Calu3 (cell line): ENCODE results near the gene PSD4. TPM values are rescaled to one million over a fixed set of nuclear protein-coding genes. Genes with fewer than 3 reads are reported as not detected.

Experiments
- BruUV-seq: library from RNA; stranded (reverse); fragments of 400-500 nt; replicated peaks from 2 replicates; lab custom pipeline; 2021; lab: Mats Ljungman, UMichigan
- CTCF ChIA-PET: fragments of 300-600 bp; sonication (Branson Sonifier 250); formaldehyde crosslinking; loops from one replicate; lab custom pipeline; 2022; ENCODE audit warnings: antibody characterized with exemption; lab: Charles Lee
- DNase-seq: peaks from one replicate; pipeline ENCODE4 v3.0.0; 2022
- H3K27ac Mint-ChIP-seq: one replicate; pipeline ENCODE4 v1.8.0; 2022; ENCODE audit warnings: mixed read lengths; ENCODE audit not compliant: unreplicated experiment
- H3K27me3 Mint-ChIP-seq: one replicate; pipeline ENCODE4 v1.8.0; 2022; ENCODE audit warnings: mixed read lengths; ENCODE audit not compliant: unreplicated experiment
- H3K36me3 Mint-ChIP-seq: one replicate; pipeline ENCODE4 v1.8.0; 2022; ENCODE audit warnings: mild to moderate bottlenecking, moderate library complexity, mixed read lengths; ENCODE audit not compliant: insufficient read depth, unreplicated experiment
- H3K4me1 Mint-ChIP-seq: one replicate; pipeline ENCODE4 v1.8.0; 2022; ENCODE audit warnings: mild to moderate bottlenecking, low read depth, mixed read lengths; ENCODE audit not compliant: unreplicated experiment
- H3K4me3 Mint-ChIP-seq: one replicate; pipeline ENCODE4 v1.8.0; 2022; ENCODE audit warnings: mild to moderate bottlenecking, low read depth, moderate library complexity, mixed read lengths; ENCODE audit not compliant: unreplicated experiment
- H3K9me3 Mint-ChIP-seq: one replicate; pipeline ENCODE4 v1.8.0; 2022; ENCODE audit warnings: low read depth, mixed read lengths; ENCODE audit not compliant: unreplicated experiment
- intact Hi-C: fragments of 100-400 bp; cut with micrococcal nuclease; formaldehyde crosslinking; loops from one replicate; pipeline ENCODE4 v1.10.0; 2022; ENCODE audit not compliant: unreplicated experiment
- total RNA-seq: library from RNA; stranded (reverse); gene quantifications from 2 replicates; pipeline ENCODE4 v1.2.3, GENCODE V29; 2022
- TF ChIP-seq, protein P1 (sequence below): fragments of 200-600 bp; IDR thresholded peaks from one replicate; pipeline ENCODE4 v1.8.0; 2022; ENCODE audit warnings: antibody characterized with exemption; ENCODE audit not compliant: unreplicated experiment

The PSD4 gene
- total RNA-seq, 1 experiment from 2014 or later = 58.7 TPM

GRCh38 chr2:113157118-113157896, 16.5 kb upstream of the PSD4 start:
- H3K36me3 Mint-ChIP-seq = peaks cover 21% of the 10 kb centered on the region
- no peaks in the 10 kb centered on the region for H3K27me3 Mint-ChIP-seq
- intact Hi-C loops = no loop called here
- peak overlapping the region; percentile 84 for H3K4me3 Mint-ChIP-seq
- CTCF ChIA-PET = interaction anchor here (0.6 to 1.9 kb wide), 4 partner anchors 19 to 503 kb away, joined by 3 to 9 read pairs (median 4); no protein-coding TSS in a partner anchor
- H3K27ac Mint-ChIP-seq = peak overlapping the region; percentile 75
- TF ChIP-seq, protein P1, sequence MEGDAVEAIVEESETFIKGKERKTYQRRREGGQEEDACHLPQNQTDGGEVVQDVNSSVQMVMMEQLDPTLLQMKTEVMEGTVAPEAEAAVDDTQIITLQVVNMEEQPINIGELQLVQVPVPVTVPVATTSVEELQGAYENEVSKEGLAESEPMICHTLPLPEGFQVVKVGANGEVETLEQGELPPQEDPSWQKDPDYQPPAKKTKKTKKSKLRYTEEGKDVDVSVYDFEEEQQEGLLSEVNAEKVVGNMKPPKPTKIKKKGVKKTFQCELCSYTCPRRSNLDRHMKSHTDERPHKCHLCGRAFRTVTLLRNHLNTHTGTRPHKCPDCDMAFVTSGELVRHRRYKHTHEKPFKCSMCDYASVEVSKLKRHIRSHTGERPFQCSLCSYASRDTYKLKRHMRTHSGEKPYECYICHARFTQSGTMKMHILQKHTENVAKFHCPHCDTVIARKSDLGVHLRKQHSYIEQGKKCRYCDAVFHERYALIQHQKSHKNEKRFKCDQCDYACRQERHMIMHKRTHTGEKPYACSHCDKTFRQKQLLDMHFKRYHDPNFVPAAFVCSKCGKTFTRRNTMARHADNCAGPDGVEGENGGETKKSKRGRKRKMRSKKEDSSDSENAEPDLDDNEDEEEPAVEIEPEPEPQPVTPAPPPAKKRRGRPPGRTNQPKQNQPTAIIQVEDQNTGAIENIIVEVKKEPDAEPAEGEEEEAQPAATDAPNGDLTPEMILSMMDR = no peak
- peak; percentile 90 for DNase-seq
- H3K9me3 Mint-ChIP-seq = no peaks in the 10 kb centered on the region
- BruUV-seq = no TSS peak
- peaks cover 22% of the 10 kb centered on the region for H3K4me1 Mint-ChIP-seq

DNA sequence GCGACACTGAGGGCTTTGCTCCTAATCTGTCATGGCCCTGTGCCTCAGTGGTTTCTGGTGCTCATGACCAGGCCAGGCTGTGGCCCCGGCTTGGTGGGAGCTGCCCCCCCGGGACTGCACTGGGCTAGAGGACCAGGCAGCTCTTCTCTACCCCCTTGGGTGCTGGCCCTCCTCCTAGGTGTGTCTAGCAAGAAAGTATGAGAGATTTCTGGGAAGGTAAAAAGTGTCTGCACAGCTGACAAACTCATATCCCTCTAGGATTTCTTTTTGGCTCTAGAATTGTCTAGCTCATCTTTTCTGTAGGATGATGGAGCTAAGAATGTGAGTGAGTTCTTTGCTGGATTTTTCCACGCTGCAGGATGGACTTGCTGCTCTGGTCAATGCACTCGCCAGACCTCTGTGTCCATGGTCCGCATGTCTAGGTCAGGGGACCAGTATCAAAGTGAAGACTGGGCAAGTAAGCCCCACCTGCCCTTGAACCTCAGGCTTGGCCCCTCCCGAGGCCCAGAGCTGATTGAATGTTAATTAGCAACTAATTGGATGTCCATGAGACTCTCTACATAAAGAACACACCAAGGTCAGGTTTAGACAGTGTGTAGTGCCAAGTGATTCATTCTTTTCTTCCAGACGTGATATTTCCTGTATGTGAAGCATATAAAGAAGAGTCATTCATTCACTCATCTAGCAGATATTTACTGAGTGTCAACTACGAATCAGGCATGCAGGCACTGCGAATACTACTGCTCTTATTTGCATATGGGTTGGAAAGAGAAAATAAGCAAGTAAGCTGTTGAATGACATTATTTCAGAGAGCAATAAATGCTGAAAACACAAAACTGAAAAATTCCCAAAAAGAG, 15.6 kb upstream of the PSD4 start:
- CTCF ChIA-PET = interaction anchor here (0.6 to 1.9 kb wide), 5 partner anchors 10 to 41 kb away, joined by 3 to 9 read pairs (median 4); no protein-coding TSS in a partner anchor
- no peaks in the 10 kb centered on the region for H3K9me3 Mint-ChIP-seq
- no peak for DNase-seq
- intact Hi-C loops = no loop called here
- peak overlapping the region; percentile 84 for H3K4me3 Mint-ChIP-seq
- TF ChIP-seq, protein P1 = no peak
- no TSS peak for BruUV-seq
- H3K27ac Mint-ChIP-seq = peak overlapping the region; percentile 75
- H3K27me3 Mint-ChIP-seq = no peaks in the 10 kb centered on the region
- peaks cover 21% of the 10 kb centered on the region for H3K36me3 Mint-ChIP-seq
- peaks cover 22% of the 10 kb centered on the region for H3K4me1 Mint-ChIP-seq

DNA sequence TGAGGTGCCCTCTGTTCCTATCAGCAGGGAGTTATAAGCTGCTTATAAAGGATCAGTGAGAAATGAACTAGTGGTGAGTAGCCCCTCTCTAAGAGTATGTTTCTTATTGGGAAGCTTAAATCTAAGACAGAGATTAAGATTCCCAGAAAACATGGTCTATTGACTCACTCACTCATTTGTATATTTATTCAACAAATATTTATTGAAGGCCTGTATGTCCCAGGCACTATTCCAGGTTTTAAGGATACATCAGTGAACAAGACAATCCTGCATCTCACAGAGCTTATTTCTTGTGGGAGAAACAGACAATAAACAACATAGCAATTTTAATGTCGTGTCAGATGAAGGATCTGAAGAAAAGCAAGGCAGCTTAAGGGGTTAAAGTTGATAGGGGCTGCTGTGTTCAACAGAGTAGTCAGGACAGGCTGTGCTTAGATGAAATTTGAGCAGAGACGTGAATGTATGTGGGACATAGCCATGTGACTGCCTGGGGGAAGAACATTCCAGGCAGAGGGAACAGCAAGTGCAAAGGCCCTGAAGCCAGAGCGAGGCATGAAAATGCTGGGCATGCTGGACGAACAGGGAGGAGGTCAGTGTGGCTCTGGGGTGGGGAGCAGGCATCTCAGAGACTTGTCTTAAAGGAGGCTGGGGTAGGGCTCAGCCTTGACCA, 14.8 kb upstream of the PSD4 start:
- H3K27me3 Mint-ChIP-seq = no peaks in the 10 kb centered on the region
- no peaks in the 10 kb centered on the region for H3K9me3 Mint-ChIP-seq
- H3K4me1 Mint-ChIP-seq = peaks cover 26% of the 10 kb centered on the region
- no peak overlapping the region for H3K27ac Mint-ChIP-seq
- TF ChIP-seq, protein P1 = no peak
- TSS peak; percentile 41 for BruUV-seq
- H3K36me3 Mint-ChIP-seq = peaks cover 21% of the 10 kb centered on the region
- intact Hi-C loops = no loop called here
- no peak for DNase-seq
- H3K4me3 Mint-ChIP-seq = peak overlapping the region; percentile 84
- CTCF ChIA-PET = interaction anchor here (0.6 to 1.3 kb wide), 3 partner anchors 9 to 22 kb away, joined by 4 to 5 read pairs (median 4); no protein-coding TSS in a partner anchor

- CTCF ChIA-PET = no interaction called here
- no peak overlapping the region for H3K4me3 Mint-ChIP-seq
- H3K36me3 Mint-ChIP-seq = peaks cover 21% of the 10 kb centered on the region
Observed at GRCh38 chr2:113160248-113160647, 13.5 kb upstream of the PSD4 start.

More at GRCh38 chr2:113160248-113160647, 13.5 kb upstream of the PSD4 start:
- intact Hi-C loops = no loop called here
- TF ChIP-seq, protein P1 = no peak
- Mint-ChIP-seq H3K4me1 (peaks cover 37% of the 10 kb centered on the region), H3K27ac (no peak overlapping the region), H3K27me3 (no peaks in the 10 kb centered on the region), H3K9me3 (no peaks in the 10 kb centered on the region)
- BruUV-seq = no TSS peak
- no peak for DNase-seq
